LNCaP clone FGC (cell line): ENCODE data around the gene COL8A2.

ENCODE experiments used
- DNase-seq: peaks from one replicate; pipeline ENCODE4 v3.0.0-alpha.2; 2011; ENCODE audit warnings: low read depth
- H3K4me3 ChIP-seq: 2 replicates; pipeline ENCODE4 v1.5.1; 2011; ENCODE audit warnings: mild to moderate bottlenecking, low read depth, low read length, control low read depth
- TF ChIP-seq, protein P1 (sequence below): IDR thresholded peaks from 2 replicates; pipeline ENCODE4 v1.5.1; 2012; ENCODE audit warnings: mild to moderate bottlenecking; ENCODE audit not compliant: control insufficient read depth, insufficient read depth; ENCODE audit errors: extremely low read depth

The COL8A2 gene

DNA sequence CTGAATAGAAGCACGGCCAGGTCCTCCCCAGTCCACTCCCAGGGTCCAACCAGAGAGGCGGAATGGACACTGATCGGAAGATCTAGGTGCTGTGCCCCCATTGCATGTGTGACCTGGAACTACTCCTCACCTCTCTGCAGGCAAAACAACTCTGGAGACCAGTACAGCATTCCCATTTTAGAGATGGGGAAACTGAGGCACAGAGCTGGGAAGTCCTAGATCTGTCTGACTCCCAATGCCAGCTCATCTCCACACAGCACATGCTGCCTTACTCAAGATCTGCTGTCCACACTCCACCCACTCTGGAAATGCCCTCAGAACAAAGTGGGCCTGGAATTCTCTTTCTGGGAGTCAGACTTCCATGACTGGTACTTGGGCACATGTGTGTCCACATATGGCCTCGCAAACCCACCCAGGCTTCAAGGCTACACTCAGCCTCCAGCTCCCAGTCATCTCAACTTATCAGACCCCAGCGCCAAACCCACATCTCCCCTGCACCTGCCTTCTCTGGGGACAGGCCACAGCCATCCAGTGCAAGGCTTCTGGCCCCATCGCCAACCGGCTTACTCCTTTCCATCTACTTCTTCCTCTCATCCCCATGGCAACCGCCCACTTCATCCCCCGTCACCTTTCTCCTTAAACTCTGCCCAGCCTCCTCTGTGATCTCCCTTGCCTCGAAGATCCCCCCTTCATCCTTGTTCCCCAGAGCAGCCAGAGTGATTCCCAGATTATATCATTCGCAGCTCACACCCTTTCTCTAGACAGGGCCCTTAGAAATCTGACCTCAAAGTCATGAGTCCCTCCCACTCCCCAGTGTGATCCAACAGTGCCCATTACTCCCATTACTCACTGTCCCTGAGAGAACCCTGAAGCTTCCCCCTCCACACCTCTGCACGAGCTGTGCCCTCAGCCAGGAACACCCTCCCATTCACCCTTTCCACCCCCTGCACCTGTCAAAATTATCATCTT is 2.7 kb downstream of the COL8A2 start:
- TF ChIP-seq, protein P1, sequence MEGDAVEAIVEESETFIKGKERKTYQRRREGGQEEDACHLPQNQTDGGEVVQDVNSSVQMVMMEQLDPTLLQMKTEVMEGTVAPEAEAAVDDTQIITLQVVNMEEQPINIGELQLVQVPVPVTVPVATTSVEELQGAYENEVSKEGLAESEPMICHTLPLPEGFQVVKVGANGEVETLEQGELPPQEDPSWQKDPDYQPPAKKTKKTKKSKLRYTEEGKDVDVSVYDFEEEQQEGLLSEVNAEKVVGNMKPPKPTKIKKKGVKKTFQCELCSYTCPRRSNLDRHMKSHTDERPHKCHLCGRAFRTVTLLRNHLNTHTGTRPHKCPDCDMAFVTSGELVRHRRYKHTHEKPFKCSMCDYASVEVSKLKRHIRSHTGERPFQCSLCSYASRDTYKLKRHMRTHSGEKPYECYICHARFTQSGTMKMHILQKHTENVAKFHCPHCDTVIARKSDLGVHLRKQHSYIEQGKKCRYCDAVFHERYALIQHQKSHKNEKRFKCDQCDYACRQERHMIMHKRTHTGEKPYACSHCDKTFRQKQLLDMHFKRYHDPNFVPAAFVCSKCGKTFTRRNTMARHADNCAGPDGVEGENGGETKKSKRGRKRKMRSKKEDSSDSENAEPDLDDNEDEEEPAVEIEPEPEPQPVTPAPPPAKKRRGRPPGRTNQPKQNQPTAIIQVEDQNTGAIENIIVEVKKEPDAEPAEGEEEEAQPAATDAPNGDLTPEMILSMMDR, result no peak
- DNase-seq, result no peak
- no peak overlapping the region for H3K4me3 ChIP-seq

DNA sequence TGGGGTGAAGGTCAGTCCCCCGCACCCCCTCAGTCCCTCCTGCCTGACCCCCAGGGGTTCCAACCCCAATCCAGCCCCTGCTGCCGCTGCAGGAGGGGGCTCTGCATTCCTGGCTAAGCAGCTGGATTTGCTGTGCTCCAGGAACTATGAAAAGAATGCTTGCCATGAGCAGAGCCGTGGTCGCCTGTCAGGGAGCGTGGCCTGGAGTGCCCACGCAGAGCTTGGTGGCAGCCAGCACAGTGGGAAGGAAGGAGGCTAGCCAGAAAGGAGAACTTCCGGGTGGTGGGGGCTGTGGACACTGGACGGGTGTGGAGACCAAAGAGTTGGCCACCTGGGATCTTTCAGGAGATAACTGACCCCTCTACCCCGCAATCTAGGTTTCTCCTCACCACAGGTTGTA is 5.6 kb downstream of the COL8A2 start:
- no peak overlapping the region for H3K4me3 ChIP-seq
- DNase-seq, result no peak
- TF ChIP-seq, protein P1, result no peak

DNA sequence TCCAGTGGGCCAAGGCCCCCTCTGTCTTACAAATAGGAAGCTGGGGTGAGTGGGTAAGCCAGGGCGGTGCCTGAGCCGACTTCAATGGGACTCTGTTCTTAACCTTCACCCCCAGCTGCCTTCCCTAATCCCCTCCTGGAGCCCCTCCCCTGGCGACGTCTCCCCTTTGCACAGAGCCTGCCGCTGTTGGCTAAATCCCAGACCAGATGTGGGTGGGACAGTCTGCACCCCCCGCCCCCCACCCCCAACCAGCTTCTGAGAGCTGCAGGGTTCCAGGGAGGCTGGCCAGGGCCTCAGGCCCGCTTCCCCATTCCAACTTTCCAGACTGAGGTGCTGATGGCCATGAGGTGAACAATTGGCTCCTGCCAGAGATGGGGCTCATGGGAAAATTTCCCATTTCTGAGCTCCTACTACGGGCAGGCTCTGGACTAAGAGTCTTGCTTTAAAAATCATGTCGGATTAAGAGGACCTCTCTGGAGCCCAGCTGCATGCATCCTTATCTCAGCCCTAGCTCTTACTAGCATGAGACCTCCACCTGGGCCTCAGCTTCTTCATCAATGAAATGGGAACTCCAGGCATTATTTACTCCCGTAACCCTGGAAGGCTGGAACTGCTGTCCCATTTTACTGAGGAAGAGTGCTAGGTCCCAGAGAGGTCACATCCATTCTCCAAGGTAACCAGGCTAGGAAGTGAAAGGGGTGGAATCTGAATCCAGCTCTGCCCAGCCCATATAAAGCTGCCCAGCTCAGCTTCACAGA is 6.4 kb downstream of the COL8A2 start:
- DNase-seq, result no peak
- H3K4me3 ChIP-seq, result no peak overlapping the region
- TF ChIP-seq, protein P1, result no peak

DNA sequence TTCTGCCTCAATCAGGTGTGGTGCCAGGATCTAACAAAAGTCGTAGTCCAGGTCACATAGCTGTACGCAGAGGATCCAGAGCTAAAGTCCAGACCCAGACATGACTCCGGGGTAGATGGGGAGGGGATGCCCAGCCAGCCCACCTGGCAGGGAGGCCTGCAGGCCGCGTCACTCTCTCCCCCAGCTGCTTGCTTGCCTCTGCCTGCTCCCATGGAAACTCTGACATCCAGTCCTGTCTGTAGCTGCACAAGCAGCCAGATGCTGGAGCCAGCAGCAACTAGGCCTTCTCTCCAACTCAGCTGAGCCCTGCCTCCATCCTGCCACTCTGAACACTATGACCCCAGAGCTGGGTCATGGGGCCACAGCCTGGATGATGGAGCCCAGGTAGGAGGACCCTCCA is 8.1 kb downstream of the COL8A2 start:
- no peak overlapping the region for H3K4me3 ChIP-seq
- no peak for DNase-seq
- TF ChIP-seq, protein P1, result no peak

DNA sequence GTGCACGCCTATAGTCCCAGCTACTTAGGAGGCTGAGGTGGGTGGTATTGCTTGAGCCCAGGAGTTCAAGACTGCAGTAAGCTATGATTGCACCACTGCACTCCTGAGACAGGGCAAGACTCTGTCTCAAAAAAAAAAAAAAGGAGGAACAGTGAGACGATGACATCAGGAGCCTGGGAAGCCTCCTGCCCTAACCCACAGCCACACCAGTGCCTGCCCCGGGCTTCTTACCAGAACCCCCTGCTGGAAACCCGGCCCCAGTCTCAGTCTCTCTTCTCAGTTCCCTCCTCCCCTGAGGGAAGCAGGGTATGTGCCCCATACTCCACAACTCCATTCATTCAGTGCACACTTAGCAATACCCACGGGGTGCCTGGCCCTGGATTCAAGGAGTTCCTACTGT is 9.1 kb downstream of the COL8A2 start:
- TF ChIP-seq, protein P1, result no peak
- no peak overlapping the region for H3K4me3 ChIP-seq
- DNase-seq, result no peak

DNA sequence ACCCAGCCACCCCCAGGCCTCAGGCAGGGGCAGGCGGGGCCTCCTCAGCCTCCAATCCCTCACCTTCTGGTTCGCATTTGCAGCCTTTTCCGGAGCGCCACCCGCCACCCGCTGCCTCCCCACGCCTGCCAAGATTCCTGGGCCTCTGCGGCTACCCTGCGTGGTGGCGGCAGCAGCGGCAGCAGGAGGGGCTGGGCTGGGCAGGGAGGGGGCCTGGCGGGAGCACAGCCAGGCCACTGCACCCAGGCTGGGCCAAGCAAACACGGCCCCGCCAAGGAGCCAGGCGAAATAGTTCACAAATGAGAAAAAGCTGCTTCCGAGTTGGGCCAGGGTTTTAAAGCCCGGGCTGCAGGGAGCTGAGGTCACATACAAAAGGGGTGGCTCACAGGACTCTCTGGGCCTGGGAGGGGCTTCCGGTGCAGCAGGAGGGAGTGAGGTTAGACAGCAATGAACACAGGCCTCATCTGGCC is 9.8 kb downstream of the COL8A2 start:
- no peak overlapping the region for H3K4me3 ChIP-seq
- no peak for DNase-seq
- TF ChIP-seq, protein P1, result no peak
